OCI-LY7 (cell line): Measurements from ENCODE around the gene CTH.

Experiments used
- EZH2phosphoT487 ChIP-seq: fragments of 200-600 bp; sonication (generic); IDR thresholded peaks from 2 replicates; pipeline ENCODE4 v1.6.1; 2018; ENCODE audit warnings: low read depth, borderline replicate concordance, mild to moderate bottlenecking, mixed run types, antibody characterized with exemption, low read length, moderate library complexity, mixed read lengths
- TF ChIP-seq, protein P1 (sequence below): fragments of 200-600 bp; sonication (generic); conservative IDR thresholded peaks from 2 replicates; pipeline ENCODE4 v1.5.1; 2014; ENCODE audit warnings: mild to moderate bottlenecking, antibody characterized with exemption, low read length, moderate library complexity, mixed read lengths

DNA sequence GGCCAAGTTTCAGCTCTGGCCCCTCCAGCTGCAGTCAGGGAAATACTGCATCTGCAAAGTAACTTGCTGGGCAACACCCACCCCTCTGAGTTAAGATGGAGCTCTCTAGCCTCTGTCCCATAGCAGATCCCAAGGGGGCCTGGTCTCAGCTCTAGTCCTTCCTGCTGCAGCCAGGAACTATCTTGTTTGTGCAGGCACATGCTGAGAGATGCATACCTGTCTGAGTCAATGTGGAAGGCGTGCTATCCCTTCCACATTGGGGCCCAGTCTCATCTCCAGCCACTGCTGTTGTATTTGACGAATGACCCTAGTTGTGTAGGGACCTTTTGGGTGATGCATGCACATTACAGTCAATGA, 76.4 kb downstream of the CTH start:
- TF ChIP-seq, protein P1, sequence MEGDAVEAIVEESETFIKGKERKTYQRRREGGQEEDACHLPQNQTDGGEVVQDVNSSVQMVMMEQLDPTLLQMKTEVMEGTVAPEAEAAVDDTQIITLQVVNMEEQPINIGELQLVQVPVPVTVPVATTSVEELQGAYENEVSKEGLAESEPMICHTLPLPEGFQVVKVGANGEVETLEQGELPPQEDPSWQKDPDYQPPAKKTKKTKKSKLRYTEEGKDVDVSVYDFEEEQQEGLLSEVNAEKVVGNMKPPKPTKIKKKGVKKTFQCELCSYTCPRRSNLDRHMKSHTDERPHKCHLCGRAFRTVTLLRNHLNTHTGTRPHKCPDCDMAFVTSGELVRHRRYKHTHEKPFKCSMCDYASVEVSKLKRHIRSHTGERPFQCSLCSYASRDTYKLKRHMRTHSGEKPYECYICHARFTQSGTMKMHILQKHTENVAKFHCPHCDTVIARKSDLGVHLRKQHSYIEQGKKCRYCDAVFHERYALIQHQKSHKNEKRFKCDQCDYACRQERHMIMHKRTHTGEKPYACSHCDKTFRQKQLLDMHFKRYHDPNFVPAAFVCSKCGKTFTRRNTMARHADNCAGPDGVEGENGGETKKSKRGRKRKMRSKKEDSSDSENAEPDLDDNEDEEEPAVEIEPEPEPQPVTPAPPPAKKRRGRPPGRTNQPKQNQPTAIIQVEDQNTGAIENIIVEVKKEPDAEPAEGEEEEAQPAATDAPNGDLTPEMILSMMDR = no peak
- TF ChIP-seq EZH2phosphoT487 = no peak
